ENCODE data around the gene QKI. TPM values are rescaled to one million over a fixed set of nuclear protein-coding genes. Genes with fewer than 3 reads are reported as not detected.
A peak's percentile ranks its signal among the peaks of the same experiment; 100 is the strongest.

Gene QKI
- total RNA-seq: 100 to 1,000 TPM in 6 of 7 donors, 10 to 100 TPM in 1; 88.1 to 151 (median 123) TPM
- polyA plus RNA-seq: 10 to 100 TPM; 44.6 to 93.4 TPM
- long read RNA-seq, donor 1, full-length matches to known transcripts: 29 of 51 reads
- long read RNA-seq, donor 1, partial matches to known transcripts: 5 of 51 reads
- long read RNA-seq, donor 1, other reads (novel, unspliced or antisense): 17 of 51 reads
- long read RNA-seq, donor 2, full-length matches to known transcripts: 34 of 222 reads
- long read RNA-seq, donor 2, partial matches to known transcripts: 188 of 222 reads
- long read RNA-seq, donor 2, other reads (novel, unspliced or antisense): 0 of 222 reads
- long read RNA-seq, donor 3, full-length matches to known transcripts: 126 of 154 reads
- long read RNA-seq, donor 3, partial matches to known transcripts: 10 of 154 reads
- long read RNA-seq, donor 3, other reads (novel, unspliced or antisense): 18 of 154 reads

GRCh38 chr6:163414117-163414945 lies at the start of gene QKI:
Gene QKI, plus strand, starts transcription at chr6:163414718. Its CDS starts 476 bp downstream, at chr6:163415194.
- no peaks in the 10 kb centered on the region for H3K9me3 ChIP-seq
- peak within 1 kb of the TSS; percentile 69 for H3K4me3 ChIP-seq
- intact Hi-C loops (cut with DNase I): no loop called here
- DNase-seq: peak; percentile 84 to 89 (median 87)
- TF ChIP-seq EP300 (IDR thresholded peaks at IDR 0.05): no peak
- peak; percentile 66 for TF ChIP-seq POLR2A (IDR thresholded peaks at IDR 0.05)
- TF ChIP-seq CTCF (IDR thresholded peaks at IDR 0.05): no peak
- peak within 1 kb of the TSS; percentile 99 to 100 for H3K27ac ChIP-seq
- H3K27me3 ChIP-seq: no peaks in the 10 kb centered on the region
- no peaks in the 10 kb centered on the region for H3K4me1 ChIP-seq (ENCODE audit: insufficient read depth)
- 0 to 1% (median 1%) methylated on average over 37 to 122 of the region's 127 CpGs for WGBS, 3 donors
- H3K36me3 ChIP-seq: no peaks in the 10 kb centered on the region

- Histone ChIP-seq H3K36me3 (no peaks in the 10 kb centered on the region), H3K4me3 (no peak overlapping the region), H3K27me3 (no peaks in the 10 kb centered on the region), H3K4me1 (ENCODE audit: insufficient read depth) (no peaks in the 10 kb centered on the region), H3K9me3 (no peaks in the 10 kb centered on the region), H3K27ac (no peak overlapping the region)
- intact Hi-C loops (cut with DNase I): no loop called here
- DNase-seq: no peak
- WGBS, 3 donors: 70 to 91% (median 81%) methylated on average over 5 of the region's 5 CpGs
- no peak for TF ChIP-seq EP300 (IDR thresholded peaks at IDR 0.05)
- no peak for TF ChIP-seq POLR2A (IDR thresholded peaks at IDR 0.05)
- no peak for TF ChIP-seq CTCF (IDR thresholded peaks at IDR 0.05)
These were observed 48.2 kb upstream of the QKI start for GRCh38 chr6:163366288-163366687.

GRCh38 chr6:163367497-163368183 lies 46.9 kb upstream of the QKI start:
- WGBS, 3 donors: 83 to 84% (median 83%) methylated on average over 6 of the region's 6 CpGs
- intact Hi-C loops (cut with DNase I): no loop called here
- Histone ChIP-seq H3K4me3 (no peak overlapping the region), H3K4me1 (ENCODE audit: insufficient read depth) (no peaks in the 10 kb centered on the region), H3K9me3 (no peaks in the 10 kb centered on the region), H3K36me3 (no peaks in the 10 kb centered on the region), H3K27ac (no peak overlapping the region), H3K27me3 (no peaks in the 10 kb centered on the region)
- TF ChIP-seq POLR2A (IDR thresholded peaks at IDR 0.05): no peak
- TF ChIP-seq EP300 (IDR thresholded peaks at IDR 0.05): no peak
- no peak for TF ChIP-seq CTCF (IDR thresholded peaks at IDR 0.05)
- no peak for DNase-seq

GRCh38 chr6:163369141-163369540 lies 45.4 kb upstream of the QKI start:
- WGBS, 3 donors: 59 to 87% (median 71%) methylated on average over 1 of the region's 1 CpG
- no peaks in the 10 kb centered on the region for H3K27me3 ChIP-seq
- intact Hi-C loops (cut with DNase I): no loop called here
- H3K4me1 ChIP-seq (ENCODE audit: insufficient read depth): no peaks in the 10 kb centered on the region
- no peak overlapping the region for H3K27ac ChIP-seq
- no peaks in the 10 kb centered on the region for H3K9me3 ChIP-seq
- TF ChIP-seq CTCF (IDR thresholded peaks at IDR 0.05): no peak
- TF ChIP-seq POLR2A (IDR thresholded peaks at IDR 0.05): no peak
- TF ChIP-seq EP300 (IDR thresholded peaks at IDR 0.05): no peak
- DNase-seq: no peak
- no peaks in the 10 kb centered on the region for H3K36me3 ChIP-seq
- H3K4me3 ChIP-seq: no peak overlapping the region

All from ovary (tissue), 10 donors.